SK-N-DZ (cell line): ENCODE measurements around the gene VSIR.

Experiments used
- DNase-seq: peaks from one replicate; pipeline ENCODE4 v3.0.0-alpha.2; 2015; ENCODE audit warnings: low spot score

The VSIR gene

DNA sequence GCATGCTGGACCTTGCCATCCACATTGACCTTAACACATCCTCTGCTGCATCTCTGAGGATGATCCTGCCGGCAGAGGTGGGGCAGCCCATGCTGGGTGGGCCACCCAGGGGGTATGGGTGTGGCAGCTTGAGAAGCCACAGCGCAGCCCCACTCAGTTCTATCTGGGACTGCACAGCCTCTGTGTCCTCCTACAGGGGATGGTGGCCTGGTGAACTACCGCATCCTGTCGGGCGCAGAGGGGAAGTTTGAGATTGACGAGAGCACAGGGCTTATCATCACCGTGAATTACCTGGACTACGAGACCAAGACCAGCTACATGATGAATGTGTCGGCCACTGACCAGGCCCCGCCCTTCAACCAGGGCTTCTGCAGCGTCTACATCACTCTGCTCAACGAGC lies 41.5 kb downstream of the VSIR start:
- no peak for DNase-seq

DNA sequence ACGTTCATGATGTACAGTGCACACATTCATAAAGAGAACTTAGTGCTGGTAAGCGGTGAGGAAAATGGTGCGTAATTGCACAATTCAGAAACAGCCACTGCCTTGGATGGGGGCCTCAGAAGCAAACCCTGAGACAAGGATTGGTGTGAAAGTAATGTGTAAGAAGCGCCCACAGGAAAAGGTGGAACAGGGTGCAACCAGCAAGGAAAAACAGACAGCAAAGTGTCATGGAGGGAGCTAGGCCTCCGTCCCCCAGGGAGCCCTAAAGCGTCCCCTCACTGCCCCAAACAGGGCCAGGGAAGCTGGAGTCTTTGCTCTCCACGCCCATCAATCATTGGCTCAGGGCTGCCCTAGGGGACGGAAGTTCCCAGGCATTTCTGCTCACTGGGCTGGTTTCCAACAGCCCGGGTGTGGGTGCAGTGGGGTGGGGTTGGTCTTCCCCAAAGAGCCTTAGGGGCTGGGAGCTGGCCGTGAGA lies 44.1 kb downstream of the VSIR start:
- no peak for DNase-seq

DNA sequence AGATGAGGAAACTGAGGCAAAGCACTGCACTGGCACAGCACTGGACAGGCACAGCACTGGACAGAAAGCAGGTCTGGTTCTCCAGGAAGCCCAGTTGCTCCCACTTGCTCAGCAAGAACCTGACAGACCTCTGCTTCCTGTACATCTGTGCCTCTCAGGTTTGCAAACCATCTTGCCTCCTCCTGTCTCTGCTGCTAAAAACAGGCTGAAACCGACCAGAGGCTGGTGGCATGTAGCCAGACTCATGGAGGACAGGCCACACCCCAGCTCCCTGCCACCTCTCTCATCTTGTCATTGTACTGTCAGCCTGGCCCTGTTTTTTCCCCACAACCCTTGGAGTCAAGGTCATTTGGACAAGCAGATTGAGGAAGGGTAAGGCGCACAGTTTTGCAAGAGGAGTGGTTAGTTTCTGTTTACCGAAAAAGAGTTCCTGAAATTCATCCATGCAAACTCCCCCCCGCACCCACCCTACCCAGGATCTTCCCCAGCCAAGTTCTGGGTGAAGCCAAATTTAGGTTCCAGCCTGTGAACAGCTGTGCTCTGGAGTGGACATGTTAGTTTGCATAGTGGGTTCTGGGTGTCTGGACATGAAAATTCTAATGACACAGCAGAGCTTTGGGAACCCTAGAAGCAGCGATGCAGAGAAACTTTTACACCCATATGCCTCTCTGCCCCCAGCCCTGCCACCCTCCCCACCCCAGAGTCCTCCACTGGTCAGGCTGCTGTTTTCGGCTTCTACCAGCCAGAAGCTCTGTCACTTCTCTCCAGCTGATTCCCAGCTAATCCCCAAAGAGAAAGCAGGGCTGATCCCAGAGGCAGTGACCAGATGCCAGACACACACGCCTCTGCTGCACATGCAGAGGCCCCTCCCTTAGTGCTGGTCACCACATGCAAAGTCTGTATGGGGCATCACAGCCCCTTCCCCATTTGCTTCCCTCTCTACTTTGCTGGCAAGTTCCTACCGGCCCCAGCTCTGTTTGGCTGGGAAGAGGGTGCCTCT lies 45.3 kb downstream of the VSIR start:
- no peak for DNase-seq

DNA sequence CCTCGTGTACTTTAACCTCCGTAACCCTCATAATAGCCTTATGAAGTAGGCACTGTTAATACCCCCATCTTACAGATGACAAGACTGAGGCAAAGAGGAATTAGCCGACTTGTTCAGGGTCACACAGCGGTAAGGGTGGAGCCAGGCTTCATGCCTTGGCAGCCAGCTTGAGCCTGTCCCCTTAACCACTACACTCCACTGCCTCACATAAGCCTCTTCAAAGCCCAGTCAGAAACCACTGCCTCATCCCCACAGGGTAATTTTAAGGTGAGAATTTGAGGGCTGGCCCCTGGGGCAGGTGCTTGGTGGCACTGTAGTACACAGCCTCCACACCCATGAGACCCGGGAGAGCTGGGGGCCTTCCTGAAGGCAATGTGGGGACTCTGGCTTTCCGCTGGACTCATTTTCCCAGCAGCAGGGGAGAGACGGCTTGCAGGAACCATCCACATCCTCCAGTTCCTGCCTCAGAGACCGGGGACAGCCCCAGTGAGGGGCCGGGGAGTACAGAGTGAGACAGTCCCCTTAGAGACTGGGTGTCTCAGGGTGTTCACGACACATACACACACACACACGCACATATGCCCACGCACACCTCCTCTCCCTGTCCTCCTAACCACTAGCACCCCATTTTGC lies 46.1 kb downstream of the VSIR start:
- DNase-seq = no peak

DNA sequence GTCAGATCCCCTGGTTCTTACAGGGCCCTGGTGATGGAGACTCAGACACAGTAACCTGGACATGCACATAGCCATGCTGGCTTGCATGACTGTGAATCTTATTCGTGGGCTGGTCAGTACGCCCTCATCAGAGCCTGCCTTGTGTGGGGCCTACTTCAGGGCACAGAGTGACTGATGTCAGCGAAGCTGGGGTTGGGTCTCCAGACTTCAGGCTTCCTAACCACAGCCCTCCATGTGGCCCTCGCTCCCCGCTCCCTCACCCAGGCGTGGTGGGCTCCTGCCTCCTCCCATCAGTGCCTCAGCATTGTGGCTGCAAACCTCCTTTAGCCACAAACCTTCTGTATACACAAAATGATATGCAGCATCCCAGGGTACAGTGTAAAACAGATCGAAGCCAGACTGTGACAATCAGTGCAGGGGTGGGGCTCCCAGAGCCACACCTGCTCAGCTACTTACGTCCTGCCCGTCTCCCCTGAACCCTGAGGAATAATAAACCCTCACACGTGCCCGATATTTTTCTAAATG lies 46.7 kb downstream of the VSIR start:
- no peak for DNase-seq

DNA sequence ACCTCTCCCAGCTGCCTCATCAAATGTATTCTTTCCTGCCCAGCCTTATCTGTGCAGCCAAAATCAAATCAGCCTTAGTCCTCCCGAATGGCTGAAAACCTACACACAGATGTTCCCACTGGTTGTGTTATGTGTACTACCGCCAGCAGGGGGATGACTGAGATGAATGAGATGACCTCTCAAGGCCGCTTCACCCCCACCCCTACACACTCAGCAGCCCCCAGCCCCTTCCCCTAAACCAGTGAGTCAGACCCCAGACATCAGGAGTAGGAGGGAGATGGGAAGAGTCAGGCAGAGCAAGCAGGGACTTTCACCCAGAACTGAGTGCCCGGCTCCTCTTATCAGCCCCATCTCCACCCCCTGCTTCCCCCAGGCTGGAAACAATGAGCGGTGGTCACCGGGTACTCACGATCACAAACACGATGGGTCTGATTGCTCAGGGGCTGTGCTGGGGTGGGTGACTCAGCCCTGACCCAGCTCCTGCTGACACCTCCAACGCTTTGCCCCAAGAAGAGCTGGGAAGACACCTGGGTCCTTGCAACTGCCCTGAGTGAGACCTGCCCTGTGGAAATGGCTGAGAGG lies 47.2 kb downstream of the VSIR start:
- peak; percentile 64 for DNase-seq

DNA sequence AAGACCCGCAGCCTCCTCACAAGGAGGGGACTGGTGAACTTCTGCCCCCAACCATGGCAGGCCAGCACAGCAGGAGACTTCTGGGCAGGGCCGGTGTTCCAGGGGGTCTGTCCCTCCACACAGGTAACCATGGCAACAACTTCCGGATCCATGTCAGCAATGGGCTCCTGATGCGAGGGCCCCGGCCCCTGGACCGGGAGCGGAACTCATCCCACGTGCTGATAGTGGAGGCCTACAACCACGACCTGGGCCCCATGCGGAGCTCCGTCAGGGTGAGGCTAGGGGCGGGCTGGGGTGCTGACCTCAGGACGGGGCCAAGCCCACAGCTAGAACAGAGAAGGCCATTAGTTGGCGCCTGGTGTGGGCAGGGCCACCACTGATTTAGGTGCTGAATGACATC lies 48.1 kb downstream of the VSIR start:
- DNase-seq = no peak

DNA sequence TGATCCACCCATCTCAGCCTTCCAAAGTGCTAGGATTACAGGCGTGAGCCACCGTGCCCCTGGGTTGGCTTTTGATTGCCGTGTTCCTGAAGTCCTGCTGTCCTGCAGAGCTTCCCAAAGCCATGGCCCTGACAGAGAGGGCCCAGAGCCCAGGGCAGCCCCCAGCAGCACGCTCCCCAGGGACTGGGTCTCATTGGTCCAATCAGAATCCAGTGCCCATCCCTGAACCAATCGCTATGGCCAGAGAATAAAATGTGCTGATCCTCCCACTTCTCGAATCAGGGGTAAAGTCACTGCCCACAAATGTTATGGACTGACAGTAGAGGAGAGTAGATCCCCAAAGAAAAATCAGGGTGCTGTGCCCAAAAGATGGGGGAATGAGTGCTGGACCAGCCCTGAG lies 48.8 kb downstream of the VSIR start:
- DNase-seq = no peak

DNA sequence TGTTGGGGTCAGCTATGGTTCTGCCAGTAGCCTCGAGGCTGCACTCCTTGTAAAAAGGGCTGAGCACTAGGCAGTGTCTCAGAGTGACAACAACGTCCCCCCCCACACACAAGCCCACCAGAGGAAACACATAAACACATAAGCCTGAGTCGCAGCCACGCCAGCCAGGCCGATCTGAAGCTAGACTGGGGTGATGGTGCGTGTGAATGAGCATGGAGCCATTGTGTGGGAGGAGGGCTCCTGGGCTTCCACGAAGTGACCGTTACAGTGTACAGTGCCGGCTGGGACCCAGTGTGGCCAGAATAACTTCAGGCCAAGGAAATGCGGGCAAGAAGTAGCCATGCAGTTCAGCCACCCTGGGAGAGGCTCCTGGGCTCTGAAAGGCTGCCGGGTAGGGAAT lies 50.0 kb downstream of the VSIR start:
- DNase-seq = no peak

DNA sequence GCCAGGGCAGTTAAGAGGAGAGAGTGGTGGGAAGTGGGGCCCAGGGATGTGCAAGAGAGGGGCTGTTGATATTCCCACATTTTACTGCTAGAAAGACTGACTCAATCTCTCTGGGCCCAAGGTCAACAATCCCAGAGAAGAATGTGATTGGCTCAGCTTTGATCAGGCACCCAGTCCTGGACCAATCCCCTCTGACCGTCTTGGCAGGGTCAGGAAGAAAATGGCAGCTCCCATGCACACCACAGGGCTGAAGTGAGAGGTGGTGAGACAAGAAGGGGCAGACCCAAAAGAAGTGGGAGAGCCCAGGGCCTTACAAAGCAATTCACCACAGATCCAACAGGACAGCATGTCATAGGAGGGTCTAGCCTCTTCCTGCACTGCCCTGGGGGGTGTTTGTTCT lies 50.5 kb downstream of the VSIR start:
- DNase-seq = no peak

DNA sequence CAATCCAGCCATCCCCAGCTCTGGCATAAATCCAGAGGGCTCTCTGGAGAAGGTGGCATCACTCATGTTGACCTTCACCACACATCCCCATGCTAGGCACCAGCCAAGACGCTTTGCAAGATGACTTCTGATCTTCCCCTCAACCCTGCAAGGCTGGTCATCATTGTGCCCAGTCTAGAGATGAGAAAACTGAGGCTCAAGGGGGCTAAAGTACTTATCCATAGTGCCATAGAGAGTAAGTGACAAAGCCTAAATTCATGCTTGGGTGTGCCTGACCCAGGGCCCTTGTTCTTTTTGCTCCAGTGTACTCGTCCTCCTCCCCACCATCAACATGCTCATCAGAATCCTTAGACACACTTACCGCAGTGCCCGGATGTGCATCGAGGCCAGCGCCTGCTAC lies 52.0 kb downstream of the VSIR start:
- DNase-seq = no peak

DNA sequence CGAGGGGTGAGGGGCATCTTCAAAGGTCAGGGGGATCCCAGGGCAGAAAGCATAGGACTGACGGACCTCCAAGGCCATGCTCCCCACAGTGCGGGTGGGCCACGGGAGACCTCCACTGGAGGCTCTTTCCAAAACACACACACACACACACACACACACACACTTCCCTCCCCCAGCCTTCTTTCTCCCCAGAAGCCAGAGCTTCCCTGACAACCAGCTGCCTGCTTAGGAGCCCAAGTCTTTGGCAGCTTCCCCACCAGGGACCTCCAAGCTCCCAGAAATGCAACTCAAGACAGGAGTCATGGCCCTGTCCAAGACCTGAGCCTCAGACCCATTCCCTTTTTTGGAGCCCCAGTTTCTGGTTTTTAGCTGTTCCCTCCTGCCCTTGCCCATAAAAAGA lies 53.0 kb downstream of the VSIR start:
- DNase-seq = no peak

DNA sequence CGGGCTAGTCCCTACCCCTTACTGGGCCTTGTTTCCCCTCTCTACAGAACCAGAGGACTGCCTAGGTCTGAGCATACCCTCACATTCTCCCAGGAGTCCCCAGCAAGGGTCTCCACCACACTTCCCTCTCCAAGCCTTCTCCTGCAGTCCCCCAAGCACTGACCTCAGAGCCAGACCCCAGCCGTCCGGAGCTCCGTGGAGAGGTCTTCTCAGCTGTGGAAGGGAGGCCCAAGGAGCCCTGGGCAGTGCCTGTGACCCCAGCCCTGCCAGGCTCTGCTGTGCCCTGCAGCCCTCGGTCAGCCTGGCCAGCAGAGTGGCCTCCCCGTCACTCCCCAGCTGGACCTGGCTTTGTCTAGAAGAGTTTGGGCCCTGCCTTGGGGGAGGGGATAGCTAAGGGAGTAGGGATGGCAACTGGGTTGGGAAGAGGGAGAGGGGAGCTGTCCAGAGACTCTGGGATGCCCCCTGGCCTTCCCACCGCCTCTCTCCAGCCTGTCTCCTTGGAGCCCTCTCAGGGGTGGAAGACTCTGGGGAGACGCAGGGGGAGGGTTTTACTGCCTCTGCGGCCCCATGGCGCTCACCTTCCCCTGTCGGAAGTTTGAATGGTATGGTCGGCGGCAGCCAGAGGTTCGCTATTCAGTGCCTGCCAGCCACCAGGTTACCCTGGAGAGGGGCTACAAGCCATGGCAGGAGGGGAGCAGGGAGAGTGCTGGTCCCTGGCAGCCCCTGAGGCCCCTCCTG lies 53.7 kb downstream of the VSIR start, which contains the start of gene C10orf105:
C10orf105 (minus strand) TSS at position 315 of the 738 bp plus-strand sequence. CDS start 3,441 bp downstream, outside the sequence.
- DNase-seq = no peak

DNA sequence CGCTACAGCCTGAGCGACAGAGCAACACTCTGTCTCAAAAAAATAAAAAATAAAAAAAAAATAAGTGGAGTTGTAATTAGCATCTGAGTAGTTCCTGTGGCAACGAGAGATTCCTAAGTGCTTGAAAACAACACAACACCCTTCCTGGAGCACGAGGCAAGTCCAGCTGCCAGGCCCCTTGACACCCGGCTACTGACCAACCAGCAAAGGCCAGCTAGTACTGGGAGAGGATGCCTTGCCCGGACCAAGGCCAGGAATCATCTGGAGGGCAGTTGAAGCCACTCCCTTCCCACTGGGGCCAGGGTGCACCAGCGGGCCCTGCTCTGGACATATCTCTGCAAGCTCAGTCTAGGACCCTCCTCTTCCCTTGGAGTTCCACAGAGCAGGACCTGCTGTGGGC lies 54.3 kb downstream of the VSIR start:
- no peak for DNase-seq

DNA sequence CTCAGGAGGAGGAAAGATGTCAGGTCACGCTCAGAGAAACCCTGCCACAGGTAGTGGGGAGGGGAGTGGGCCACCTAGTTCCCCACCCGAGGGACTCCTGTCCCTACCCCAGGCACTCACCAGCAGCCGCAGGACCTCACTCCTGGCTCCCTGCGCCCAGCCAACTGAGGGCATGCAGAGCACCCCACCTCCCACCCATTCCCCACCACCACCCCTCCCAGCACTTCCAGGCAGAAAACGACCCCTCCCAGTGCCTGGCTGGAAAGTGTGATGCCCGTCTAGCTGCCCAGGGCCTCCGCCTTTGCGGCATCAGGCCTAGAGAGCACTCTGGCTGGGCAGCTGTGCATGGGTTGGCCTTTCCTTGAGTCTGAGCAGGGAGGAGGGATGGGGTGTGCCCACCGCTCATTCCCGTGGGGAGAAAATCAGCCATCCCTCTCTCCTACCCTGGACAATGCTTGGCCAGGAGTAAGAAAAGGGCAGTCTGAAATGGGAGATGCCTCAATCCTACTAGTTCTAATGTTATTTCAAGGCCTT lies 55.1 kb downstream of the VSIR start:
- no peak for DNase-seq

DNA sequence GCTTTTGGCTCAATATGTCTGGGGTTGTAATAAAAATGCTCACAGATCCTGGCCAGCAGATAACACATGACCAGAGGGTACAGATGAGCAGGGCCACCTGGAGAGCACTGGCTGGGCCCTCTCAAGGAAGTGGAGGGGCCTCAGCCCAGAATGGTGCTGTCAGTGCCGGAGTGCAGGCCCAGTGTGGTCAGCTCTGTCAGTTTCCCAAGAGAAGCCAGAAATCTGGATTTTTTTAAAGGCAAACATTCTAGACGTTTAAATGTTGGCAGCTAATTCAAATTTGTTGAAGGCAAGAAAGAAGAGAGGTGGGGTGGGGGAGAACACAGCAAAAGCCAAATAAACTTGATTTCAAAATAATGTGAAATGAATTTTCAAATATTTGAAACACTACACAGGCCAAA lies 55.8 kb downstream of the VSIR start:
- DNase-seq = no peak

DNA sequence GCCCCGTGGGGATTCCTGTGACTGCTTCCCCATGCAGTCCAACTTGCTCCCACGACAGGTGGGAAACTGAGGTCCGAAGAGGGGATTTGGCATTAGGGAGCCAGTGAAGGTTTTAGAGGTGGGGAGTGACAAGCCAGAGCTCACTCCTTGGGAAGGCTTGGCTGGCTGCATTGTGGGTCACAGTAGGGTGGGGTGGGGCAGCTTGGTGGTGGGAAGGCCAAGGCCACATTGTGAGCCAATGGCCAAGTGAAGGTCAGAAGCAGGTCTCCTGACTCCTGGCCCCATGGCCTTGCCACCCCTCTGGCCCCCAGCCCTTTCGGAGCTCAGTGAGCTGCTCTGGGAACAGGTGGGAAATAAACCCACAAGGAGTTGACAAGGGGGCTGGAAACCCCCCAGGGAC lies 56.3 kb downstream of the VSIR start:
- DNase-seq = no peak

DNA sequence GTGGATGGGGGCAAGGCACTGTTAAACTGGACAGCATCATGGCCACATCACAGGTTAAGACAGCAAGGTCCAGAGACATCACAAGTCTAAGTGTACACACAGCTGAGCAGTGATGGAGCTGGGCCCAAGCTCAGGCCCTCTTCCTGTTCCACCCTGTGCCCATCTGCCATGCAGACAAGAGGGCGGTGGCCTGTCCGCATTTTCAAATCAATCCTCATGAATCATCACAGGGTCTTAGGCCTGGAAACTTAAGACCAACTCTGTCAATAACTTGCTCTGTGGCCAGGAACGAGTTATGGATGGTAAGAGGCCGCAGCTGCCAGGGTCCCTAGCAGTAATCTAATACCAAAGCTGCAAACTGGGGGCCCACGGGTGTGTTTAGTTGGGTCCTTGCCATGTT lies 56.9 kb downstream of the VSIR start:
- DNase-seq = no peak

DNA sequence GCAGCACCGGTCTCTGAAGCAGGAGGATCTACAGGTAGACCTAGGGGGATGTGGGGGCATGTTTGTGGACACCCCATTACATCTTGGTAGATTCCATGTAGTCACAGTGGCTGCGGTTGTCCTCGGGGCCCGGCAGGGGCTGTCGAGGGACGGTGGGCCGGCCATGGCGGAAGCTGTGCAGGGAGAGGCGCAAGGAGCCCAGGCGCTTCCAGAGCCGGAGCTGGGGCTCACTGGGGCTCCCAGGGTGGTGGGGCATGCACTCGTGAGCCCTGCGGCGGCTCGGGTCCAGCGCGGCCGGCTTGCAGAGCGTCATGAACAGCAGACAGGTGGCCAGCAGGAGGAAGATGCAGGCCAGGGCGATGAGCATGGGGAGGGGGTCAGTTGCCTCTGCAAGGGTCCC lies 57.5 kb downstream of the VSIR start:
- DNase-seq = no peak

DNA sequence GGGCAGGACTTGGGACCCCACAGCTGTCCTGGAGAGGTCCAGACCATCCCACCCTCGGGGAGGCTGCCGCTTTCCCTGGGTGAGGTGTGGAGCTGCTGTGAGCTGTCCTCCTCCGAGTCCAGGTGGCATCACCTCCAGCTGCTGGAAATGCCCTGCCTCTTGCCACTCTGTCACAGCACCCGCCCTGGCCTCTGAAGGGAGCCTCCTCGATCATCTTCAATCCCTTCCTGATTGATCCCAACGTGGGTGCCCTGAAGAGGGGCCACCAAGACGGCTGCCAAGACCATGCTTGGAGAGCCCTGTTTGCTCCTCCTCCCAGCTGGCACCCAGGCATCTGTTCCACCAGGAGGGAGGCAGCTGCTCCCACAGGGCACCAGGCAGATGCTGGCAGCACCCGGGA lies 58.3 kb downstream of the VSIR start:
- no peak for DNase-seq

DNA sequence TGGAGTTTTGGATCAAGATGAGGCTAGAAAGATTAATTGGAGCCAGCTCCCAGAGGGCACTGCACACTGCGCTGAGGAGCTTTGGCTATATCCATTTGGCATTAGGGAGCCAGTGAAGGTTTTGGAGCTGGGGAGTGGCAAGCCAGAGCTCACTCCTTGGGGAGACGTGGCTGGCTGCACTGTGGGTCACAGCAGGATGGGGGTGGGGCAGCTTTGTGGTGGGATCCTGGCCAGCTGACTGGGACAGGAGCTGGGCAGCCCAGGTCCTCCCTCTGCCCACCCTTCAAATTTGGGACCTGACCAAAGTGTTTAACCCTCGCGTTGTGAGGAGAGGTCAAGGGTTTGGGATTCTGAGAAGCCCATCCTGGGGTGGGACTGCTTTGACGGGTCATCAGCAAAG lies 58.7 kb downstream of the VSIR start:
- DNase-seq = no peak
